ENCODE measurements around the gene CRTC3. TPM values are rescaled to one million over a fixed set of nuclear protein-coding genes. Genes with fewer than 3 reads are reported as not detected.
A peak's percentile ranks its signal among the peaks of the same experiment; 100 is the strongest.
"Not testable (repeated sequence)": the region's sequence is repeated elsewhere in the genome, so short reads cannot be mapped to it uniquely, and the experiment has no call there.

The CRTC3 gene
- total RNA-seq, 4 donors from 2014 or later: 19.8 to 33.1 (median 25.9) TPM

GRCh38 chr15:90664650-90665287 lies 135.0 kb downstream of the CRTC3 start:
- TF ChIP-seq CTCF (IDR thresholded peaks at IDR 0.05) (no peak), POLR2A (IDR thresholded peaks at IDR 0.05) (no peak)
- Histone ChIP-seq H3K27me3 (no peaks in the 10 kb centered on the region), H3K4me3 (peak overlapping the region; percentile 70 to 77 (median 72)), H3K4me1 (peaks cover 0 to 25% (median 9%) of the 10 kb centered on the region in 4 donors), H3K36me3 (no peaks in the 10 kb centered on the region), H3K9me3 (no peaks in the 10 kb centered on the region), H3K27ac (peak overlapping the region; percentile 74 to 87 (median 80))
- peak in 2 of 3 donors; percentile 19 to 58 for DNase-seq

- no peaks in the 10 kb centered on the region for H3K9me3 ChIP-seq
- no peaks in the 10 kb centered on the region for H3K36me3 ChIP-seq
- H3K4me1 ChIP-seq: peaks cover 0 to 20% (median 6%) of the 10 kb centered on the region in 4 donors
- no peak for TF ChIP-seq CTCF (IDR thresholded peaks at IDR 0.05)
- TF ChIP-seq POLR2A (IDR thresholded peaks at IDR 0.05): peak; percentile 40 to 52
- H3K27me3 ChIP-seq: no peaks in the 10 kb centered on the region
- H3K4me3 ChIP-seq: peak overlapping the region; percentile 70 to 77 (median 72)
- peak; percentile 61 to 81 (median 73) for DNase-seq
- peak overlapping the region; percentile 74 to 87 (median 80) for H3K27ac ChIP-seq
Measured at GRCh38 chr15:90665288-90666134, 135.8 kb downstream of the CRTC3 start.

GRCh38 chr15:90666135-90666909 lies 136.6 kb downstream of the CRTC3 start:
- Histone ChIP-seq H3K4me3 (peak overlapping the region; percentile 70 to 77 (median 72)), H3K27ac (peak overlapping the region in 1 of 4 donors; percentile 86), H3K36me3 (no peaks in the 10 kb centered on the region), H3K4me1 (peaks cover 0 to 15% (median 3%) of the 10 kb centered on the region in 4 donors), H3K27me3 (no peaks in the 10 kb centered on the region), H3K9me3 (no peaks in the 10 kb centered on the region)
- no peak for DNase-seq
- TF ChIP-seq POLR2A (IDR thresholded peaks at IDR 0.05) (no peak), CTCF (IDR thresholded peaks at IDR 0.05) (no peak)

DNA sequence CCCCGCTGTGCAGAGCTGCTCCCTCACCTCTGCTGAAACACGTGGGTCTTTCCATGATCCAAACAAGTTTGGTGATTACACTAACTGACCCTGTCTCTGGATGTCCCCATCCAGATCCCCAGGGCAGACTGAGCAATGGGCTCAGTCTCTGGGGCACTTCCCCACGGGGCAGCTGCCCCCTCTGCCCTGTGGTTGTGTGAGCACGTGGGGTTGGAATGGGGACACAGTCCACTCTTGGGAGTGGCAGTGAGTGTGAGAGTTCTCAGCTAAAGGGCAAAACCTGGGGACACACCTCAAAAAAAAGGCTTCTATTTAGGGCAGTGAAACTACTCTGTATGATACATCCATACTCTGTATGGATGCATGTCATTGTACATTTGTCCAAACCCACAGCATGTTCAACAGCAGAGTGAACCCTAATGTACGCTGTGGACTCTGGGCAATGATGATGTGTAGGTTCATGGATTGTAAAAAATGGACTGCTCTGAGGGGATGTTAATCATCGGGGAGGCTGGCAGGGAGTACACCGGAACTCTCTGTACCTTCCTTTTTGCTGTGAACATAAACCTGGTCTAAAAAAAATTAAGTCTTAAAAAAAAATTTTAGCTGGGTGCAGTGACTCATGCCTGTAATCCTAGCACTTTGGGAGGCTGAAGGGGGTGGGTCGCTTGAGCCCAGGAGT lies 137.5 kb downstream of the CRTC3 start:
- Histone ChIP-seq H3K27ac (peak overlapping the region in 1 of 4 donors; percentile 28), H3K36me3 (no peaks in the 10 kb centered on the region), H3K4me1 (peaks cover 0 to 15% (median 0%) of the 10 kb centered on the region in 4 donors), H3K4me3 (no peak overlapping the region), H3K9me3 (no peaks in the 10 kb centered on the region), H3K27me3 (no peaks in the 10 kb centered on the region)
- DNase-seq: peak in 1 of 3 donors; percentile 56
- TF ChIP-seq POLR2A (IDR thresholded peaks at IDR 0.05): peak in 1 of 2 donors; percentile 28
- TF ChIP-seq CTCF (IDR thresholded peaks at IDR 0.05): no peak

GRCh38 chr15:90667755-90668345 lies 138.1 kb downstream of the CRTC3 start:
- not testable (repeated sequence) for H3K27ac ChIP-seq, H3K9me3 ChIP-seq, H3K27me3 ChIP-seq, H3K4me3 ChIP-seq, H3K36me3 ChIP-seq, DNase-seq
- H3K4me1 ChIP-seq: peaks cover 0 to 15% (median 0%) of the 10 kb centered on the region in 4 donors

DNA sequence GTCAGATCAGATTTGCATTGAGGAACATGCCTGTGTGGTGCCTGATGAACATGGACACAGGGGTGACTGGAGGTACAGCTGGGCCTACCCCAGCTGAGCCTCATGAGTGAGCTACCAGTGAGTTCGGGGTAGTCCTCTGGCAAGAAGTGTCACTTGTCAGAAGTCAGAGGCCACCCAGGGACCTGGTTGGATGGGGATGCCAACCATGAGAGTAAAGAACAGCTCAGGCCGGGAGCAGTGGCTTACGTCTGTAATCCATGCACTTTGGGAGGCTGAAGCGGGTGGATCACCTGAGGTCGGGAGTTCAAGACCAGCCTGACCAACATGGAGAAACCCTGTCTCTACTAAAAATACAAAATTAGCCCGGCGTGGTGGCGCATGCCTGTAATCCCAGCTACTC lies 140.9 kb downstream of the CRTC3 start:
- H3K9me3 ChIP-seq, H3K4me1 ChIP-seq, H3K4me3 ChIP-seq, H3K27me3 ChIP-seq, H3K36me3 ChIP-seq, DNase-seq, H3K27ac ChIP-seq: not testable (repeated sequence)

Measured in Peyer's patch (tissue), 4 donors.